ENCODE measurements around the gene SPOCD1. TPM values are rescaled to one million over a fixed set of nuclear protein-coding genes. Genes with fewer than 3 reads are reported as not detected.
"Not testable (repeated sequence)": the region's sequence is repeated elsewhere in the genome, so short reads cannot be mapped to it uniquely, and the experiment has no call there.

Gene SPOCD1
- total and polyA plus RNA-seq, 2 experiments from 2014 or later, result 0.73 to 1.3 TPM

- H3K4me3 ChIP-seq; H3K9me3 Mint-ChIP-seq; H3K36me3 ChIP-seq (ENCODE audit: insufficient read depth); H3K36me3 Mint-ChIP-seq (ENCODE audit: low read depth); ATAC-seq; H3K79me2 ChIP-seq (replicated peaks; ENCODE audit: insufficient read depth); DNase-seq (ENCODE audit: low spot score); H3K9me2 ChIP-seq (ENCODE audit: insufficient read depth); H3K27ac ChIP-seq (ENCODE audit: low read depth); H3K4me2 ChIP-seq; H3K4me3 Mint-ChIP-seq; H3K4me1 Mint-ChIP-seq; H4K20me1 ChIP-seq (replicated peaks; ENCODE audit: insufficient read depth); H2AFZ ChIP-seq; H3K4me1 ChIP-seq (ENCODE audit: insufficient read depth); H3F3A ChIP-seq (replicated peaks; ENCODE audit: low read depth); H3K27me3 ChIP-seq (ENCODE audit: insufficient read depth); H3K27ac Mint-ChIP-seq; H3K27me3 Mint-ChIP-seq (ENCODE audit: insufficient read depth, low read depth, poor library complexity): not testable (repeated sequence)
Measured at GRCh38 chr1:31820196-31820595, 4.4 kb upstream of the SPOCD1 start.

GRCh38 chr1:31818206-31818605 lies 2.4 kb upstream of the SPOCD1 start:
- TF ChIP-seq EZH2phosphoT487 (IDR thresholded peaks at IDR 0.05; ENCODE audit: unreplicated experiment), result no peak
- no peak for TF ChIP-seq ZNF331 (CRISPR knock-in tag; IDR thresholded peaks at IDR 0.05; ENCODE audit: low read depth)
- no peak for TF ChIP-seq ETS1 (IDR thresholded peaks at IDR 0.05)
- TF ChIP-seq POLR2AphosphoS5 (IDR thresholded peaks at IDR 0.05; ENCODE audit: low read depth), result no peak
- TF ChIP-seq CREB1 (CRISPR knock-in tag; IDR thresholded peaks at IDR 0.05; ENCODE audit: low read depth), result no peak
- TF ChIP-seq JUNB (IDR thresholded peaks at IDR 0.05; ENCODE audit: unreplicated experiment), result no peak
- TF ChIP-seq CTCF (conservative IDR thresholded peaks at IDR 0.05; ENCODE audit: low read depth in 2 of 2), result no peak
- no peak for TF ChIP-seq STAT1 (IDR thresholded peaks at IDR 0.05; ENCODE audit: unreplicated experiment)
- TF ChIP-seq NANOG (IDR thresholded peaks at IDR 0.05; ENCODE audit: borderline replicate concordance), result no peak
- no peak for TF ChIP-seq EZH2 (IDR thresholded peaks at IDR 0.05; ENCODE audit: low read depth, unreplicated experiment)
- TF ChIP-seq ZNF114 (CRISPR knock-in tag; IDR thresholded peaks at IDR 0.05), result no peak
- TF ChIP-seq ZNF462 (CRISPR knock-in tag; IDR thresholded peaks at IDR 0.05), result no peak
- Histone ChIP-seq H3K27me3 (ENCODE audit: insufficient read depth) (no peaks in the 10 kb centered on the region), H3K79me2 (replicated peaks; ENCODE audit: insufficient read depth) (no peaks in the 10 kb centered on the region), H3K36me3 (ENCODE audit: insufficient read depth) (no peaks in the 10 kb centered on the region), H3F3A (replicated peaks; ENCODE audit: low read depth) (no peaks in the 10 kb centered on the region), H3K4me1 (ENCODE audit: insufficient read depth) (no peaks in the 10 kb centered on the region), H3K9me2 (ENCODE audit: insufficient read depth) (no peaks in the 10 kb centered on the region), H2AFZ (no peak overlapping the region), H3K27ac (ENCODE audit: low read depth) (no peak overlapping the region), H4K20me1 (replicated peaks; ENCODE audit: insufficient read depth) (no peaks in the 10 kb centered on the region), H3K4me3 (no peak overlapping the region), H3K4me2 (no peak overlapping the region)
- Mint-ChIP-seq H3K4me3 (no peak overlapping the region), H3K9me3 (no peaks in the 10 kb centered on the region), H3K4me1 (peaks cover 4% of the 10 kb centered on the region; the same call in 2 of the 3 replicates), H3K27me3 (ENCODE audit: insufficient read depth, low read depth, poor library complexity) (peaks cover 5% of the 10 kb centered on the region), H3K36me3 (ENCODE audit: low read depth) (no peaks in the 10 kb centered on the region), H3K27ac (no peak overlapping the region)
- ATAC-seq (no peak), DNase-seq (ENCODE audit: low spot score) (no peak)

All from GM23338 (cell line).